HepG2 (cell line): Measurements from ENCODE around the gene BCDIN3D. TPM values are rescaled to one million over a fixed set of nuclear protein-coding genes. Genes with fewer than 3 reads are reported as not detected.
A peak's percentile ranks its signal among the peaks of the same experiment; 100 is the strongest.

Experiments
- ATAC-seq: fragments of 200-7000 bp; cut with Tn5 transposase; 3 replicates; pipeline ENCODE4 v1.9.1; 2020; ENCODE audit warnings: mild to moderate bottlenecking, moderate library complexity
- BruUV-seq: library from RNA; stranded (reverse); fragments of 400-500 nt; replicated peaks from 2 replicates; lab custom pipeline; 2021; lab: Mats Ljungman, UMichigan
- CTCF ChIA-PET: fragments of 300-600 bp; formaldehyde crosslinking; extraction: SDS; loops from one replicate; lab custom pipeline; 2021; ENCODE audit warnings: low total read pairs, inconsistent platforms, low intra/inter-chr PET ratio; lab: Yijun Ruan, JAX
- POLR2A ChIA-PET: fragments of 350-600 bp; sonication (Branson Sonifier 250); formaldehyde crosslinking; loops from one replicate; lab custom pipeline; 2020; ENCODE audit warnings: antibody characterized with exemption, inconsistent platforms; lab: Yijun Ruan, JAX
- DNase-seq: peaks from one replicate; pipeline ENCODE4 v3.0.0-alpha.2; 2015; ENCODE audit warnings: low spot score
- FAIRE-seq: peaks from 3 replicates; lab custom pipeline; 2011; peaks lifted over from hg19 to GRCh38; lab: Jason Lieb, UNC
- H2AFZ ChIP-seq: one replicate; pipeline ENCODE4 v1.6.1; 2011; ENCODE audit warnings: low read length, inconsistent platforms
- H3K27ac ChIP-seq: fragments of 300-600 bp; 3 replicates; pipeline ENCODE4 v1.8.0; 2011; ENCODE audit warnings: mixed run types, mild to moderate bottlenecking, mixed read lengths, low read length, inconsistent platforms; ENCODE audit not compliant: insufficient read depth; ENCODE audit errors: extremely low read length
- H3K27me3 ChIP-seq, 2 experiments: fragments of 200-600 bp in 1 of 2; 2 replicates in 1 of 2; 3 replicates in 1 of 2; pipeline versions ENCODE4 v1.6.0 to v1.8.0; 2011; ENCODE audit warnings: low read length in 2 of 2, mild to moderate bottlenecking in 2 of 2, moderate library complexity in 2 of 2, inconsistent platforms in 1 of 2; ENCODE audit not compliant: insufficient read depth in 2 of 2, control insufficient read depth in 1 of 2
- H3K36me3 ChIP-seq, 2 experiments: fragments of 200-600 bp in 1 of 2; replicated peaks in 1 of 2; 2 replicates in 1 of 2; 3 replicates in 1 of 2; pipeline versions ENCODE4 v1.5.1 to v1.8.0; 2011; ENCODE audit warnings: low read length in 2 of 2, inconsistent platforms in 1 of 2; ENCODE audit not compliant: insufficient read depth in 2 of 2, control insufficient read depth in 1 of 2
- H3K4me1 ChIP-seq: 2 replicates; pipeline ENCODE4 v1.5.1; 2012; ENCODE audit warnings: low read length, inconsistent platforms; ENCODE audit not compliant: insufficient read depth
- H3K4me2 ChIP-seq: 2 replicates; pipeline ENCODE4 v1.6.0; 2011; ENCODE audit warnings: low read depth, low read length, inconsistent platforms
- H3K4me3 ChIP-seq, 3 experiments: fragments of 200-600 bp in 1 of 3; sonication (generic), shearing (Covaris generic) in 1 of 3; replicated peaks in 1 of 3; 2 replicates each; pipeline ENCODE4 v1.5.1; 2011 to 2016; ENCODE audit warnings: low read length in 3 of 3, inconsistent platforms in 2 of 3, low read depth in 2 of 3, mild to moderate bottlenecking in 2 of 3, control low read depth in 1 of 3, mixed read lengths in 1 of 3; ENCODE audit not compliant: insufficient read depth in 1 of 3
- H3K79me2 ChIP-seq: one replicate; pipeline ENCODE4 v1.6.1; 2011; ENCODE audit warnings: low read length, inconsistent platforms; ENCODE audit not compliant: insufficient read depth
- H3K9ac ChIP-seq: 2 replicates; pipeline ENCODE4 v1.6.0; 2011; ENCODE audit warnings: mild to moderate bottlenecking, low read depth, low read length, inconsistent platforms; ENCODE audit not compliant: insufficient read depth
- H3K9me3 ChIP-seq: 2 replicates; pipeline ENCODE4 v1.5.1; 2012; ENCODE audit warnings: mild to moderate bottlenecking, low read length
- H4K20me1 ChIP-seq: 2 replicates; pipeline ENCODE4 v1.6.0; 2011; ENCODE audit warnings: inconsistent platforms, mild to moderate bottlenecking, low read length, moderate library complexity; ENCODE audit not compliant: insufficient read depth
- BRF2 ChIP-seq: sonication (generic); formaldehyde crosslinking; IDR thresholded peaks from 2 replicates; pipeline ENCODE4 v1.8.1; 2022; ENCODE audit warnings: mild to moderate bottlenecking, missing genetic modification reagents
- EEA1 ChIP-seq: sonication (generic); formaldehyde crosslinking; IDR thresholded peaks from 2 replicates; pipeline ENCODE4 v1.5.1; 2020; ENCODE audit warnings: mild to moderate bottlenecking, missing genetic modification reagents, borderline replicate concordance
- HDAC6 ChIP-seq: fragments of 200-600 bp; sonication (generic); IDR thresholded peaks from 2 replicates; pipeline ENCODE4 v1.7.0; 2017; ENCODE audit warnings: mild to moderate bottlenecking, antibody characterized with exemption, low read length, low read depth
- NFRKB ChIP-seq: fragments of 450-650 bp; IDR thresholded peaks from 2 replicates; pipeline ENCODE4 v1.6.1; 2017
- PAXIP1 ChIP-seq: sonication (generic); formaldehyde crosslinking; conservative IDR thresholded peaks from 2 replicates; pipeline ENCODE4 v1.4.0; 2020; ENCODE audit warnings: mild to moderate bottlenecking, missing genetic modification reagents, moderate library complexity
- PHF8 ChIP-seq: sonication (generic); formaldehyde crosslinking; IDR thresholded peaks from 2 replicates; pipeline ENCODE4 v1.5.0; 2020; ENCODE audit warnings: missing genetic modification reagents
- PRDM10 ChIP-seq: sonication (generic); formaldehyde crosslinking; IDR thresholded peaks from 2 replicates; pipeline ENCODE4 v1.4.0; 2020; ENCODE audit warnings: low read depth, missing genetic modification reagents
- RAD21 ChIP-seq: fragments of 450-650 bp; formaldehyde crosslinking; IDR thresholded peaks from 2 replicates; pipeline ENCODE4 v1.5.0; 2020; ENCODE audit warnings: mild to moderate bottlenecking
- RFX3 ChIP-seq: IDR thresholded peaks from 2 replicates; pipeline ENCODE4 v1.6.1; 2016; ENCODE audit warnings: missing biosample characterization, missing genetic modification reagents
- SOX5 ChIP-seq: IDR thresholded peaks from 2 replicates; pipeline ENCODE4 v1.6.1; 2016; ENCODE audit warnings: borderline replicate concordance
- SP4 ChIP-seq: sonication (generic); formaldehyde crosslinking; IDR thresholded peaks from 2 replicates; pipeline ENCODE4 v1.8.1; 2023; ENCODE audit warnings: mild to moderate bottlenecking, missing genetic modification reagents
- ZNF619 ChIP-seq: sonication (generic); formaldehyde crosslinking; IDR thresholded peaks from 2 replicates; pipeline ENCODE4 v1.4.0; 2020; ENCODE audit warnings: mild to moderate bottlenecking, missing genetic modification reagents
- ZNF629 ChIP-seq: sonication (generic); formaldehyde crosslinking; conservative IDR thresholded peaks from 2 replicates; pipeline ENCODE4 v1.5.0; 2020; ENCODE audit warnings: missing genetic modification reagents
- WGBS: methylation state at CpG from one replicate; pipeline ENCODE4 v1.1.6; 2017; ENCODE audit warnings: low lambda C conversion rate; 5-methylcytosine and 5-hydroxymethylcytosine counted together
- in situ Hi-C: cut with HindIII; loops from 2 replicates; pipeline ENCODE4 v1.10.0; 2017; ENCODE audit warnings: low pct_unique_long_range_greater_than_20kb; ENCODE audit not compliant: extremely low pct_ligation_motif_present
- intact Hi-C: fragments of 100-400 bp; cut with micrococcal nuclease; formaldehyde crosslinking; loops from one replicate; pipeline ENCODE4 v1.10.0; 2022; ENCODE audit not compliant: unreplicated experiment
- polyA plus RNA-seq, 8 experiments: library from polyadenylated mRNA; depleted of rRNA in 3 of 8; stranded (reverse) in 7 of 8; unstranded in 1 of 8; fragments of >200 nt; fragmentation: Illumina TruSeq in 4 of 8; extraction: Trizol in 4 of 8; gene quantifications; 2 replicates each; pipeline versions ENCODE4 v1.2.1 to v1.2.3, GENCODE V29; 2011 to 2016; ENCODE audit warnings: low read depth in 4 of 8, missing spikeins in 1 of 8, mixed read lengths in 1 of 8; ENCODE audit not compliant: insufficient read depth in 1 of 8
- total RNA-seq, 5 experiments: library from RNA; depleted of rRNA; stranded (reverse); fragments of >200 nt; fragmentation: Illumina TruSeq; extraction: Trizol; gene quantifications; 2 replicates each; pipeline ENCODE4 v1.2.3, GENCODE V29; 2016; ENCODE audit warnings: low read depth in 1 of 5

Gene BCDIN3D
- total and polyA plus RNA-seq, 2 of the 13 experiments (the other 11 are each of a cell fraction or from before 2014, with no cell fraction given) = 2.2 to 2.5 TPM

GRCh38 chr12:49843411-49843810 lies 505 bp upstream of the BCDIN3D start (continued):
- no peak for TF ChIP-seq BRF2 (CRISPR knock-in tag)

- Histone ChIP-seq H3K79me2 (peaks cover 7% of the 10 kb centered on the region), H3K4me3 (no peak overlapping the region), H3K36me3 (no peaks in the 10 kb centered on the region), H3K4me1 (peaks cover 19% of the 10 kb centered on the region), H3K9me3 (no peaks in the 10 kb centered on the region), H3K9ac (no peak overlapping the region), H3K27ac (no peak overlapping the region), H3K4me2 (no peak overlapping the region), H4K20me1 (no peaks in the 10 kb centered on the region), H3K27me3 (no peaks in the 10 kb centered on the region; a peak in 1 of 5 replicates), H2AFZ (no peak overlapping the region)
- BruUV-seq = no TSS peak
- CTCF ChIA-PET = interaction anchor here (1.1 to 3.0 kb wide), 3 partner anchors 10 to 76 kb away, joined by 3 to 39 read pairs (median 6); no protein-coding TSS in a partner anchor
- peak; percentile 32 for ATAC-seq
- POLR2A ChIA-PET = interaction anchor here (2.2 kb wide), 1 partner anchor 11 kb away, joined by 15 read pairs; the partner anchor contains the start of gene NCKAP5L
- in situ Hi-C loops (loop anchor here (10.0 kb wide), 1 partner anchor 64 kb away; no protein-coding TSS in a partner anchor), intact Hi-C loops (loop anchor here (1.0 kb wide), 2 partner anchors 63 to 195 kb away; no protein-coding TSS in a partner anchor)
- 84% methylated on average over 3 of the region's 3 CpGs for WGBS
- peak; percentile 53 for FAIRE-seq
- DNase-seq = peak; percentile 43
- TF ChIP-seq SP4 (CRISPR knock-in tag) (no peak), PAXIP1 (no peak), RFX3 (no peak), HDAC6 (no peak), PHF8 (CRISPR knock-in tag) (no peak), RAD21 (peak; percentile 78), PRDM10 (CRISPR knock-in tag) (no peak), EEA1 (CRISPR knock-in tag) (no peak), ZNF629 (no peak), SOX5 (no peak), ZNF619 (CRISPR knock-in tag) (no peak), NFRKB (no peak)
These were observed 3.8 kb downstream of the BCDIN3D start for GRCh38 chr12:49838973-49839633.
